SK-N-SH (cell line): ENCODE data around the gene ZNF197. TPM values are rescaled to one million over a fixed set of nuclear protein-coding genes. Genes with fewer than 3 reads are reported as not detected.
A peak's percentile ranks its signal among the peaks of the same experiment; 100 is the strongest.

ENCODE experiments used
- CTCF ChIA-PET: fragments of 300-600, 350-600 bp; formaldehyde crosslinking; extraction: SDS; loops from one replicate; lab custom pipeline; 2021; lab: Yijun Ruan, JAX
- POLR2A ChIA-PET: fragments of 350-600 bp; sonication (Branson Sonifier 250); formaldehyde crosslinking; extraction: SDS; loops from one replicate; lab custom pipeline; 2020; ENCODE audit warnings: antibody characterized with exemption, inconsistent platforms; lab: Yijun Ruan, JAX
- DNase-seq: peaks from one replicate; pipeline ENCODE4 v3.0.0; 2012
- H2AFZ ChIP-seq: fragments of 200-600 bp; sonication (generic); 2 replicates; pipeline ENCODE4 v1.8.1; 2016; ENCODE audit warnings: antibody characterized with exemption, mild to moderate bottlenecking, low read depth
- H3F3A ChIP-seq: fragments of 200-600 bp; sonication (generic); replicated peaks from 2 replicates; pipeline ENCODE3; 2016; ENCODE audit warnings: antibody characterized with exemption, mild to moderate bottlenecking; ENCODE audit not compliant: insufficient read depth
- H3K27ac ChIP-seq, 2 experiments: fragments of 200-500 bp in 1 of 2; fragments of 200-600 bp in 1 of 2; sonication (Bioruptor generic) in 1 of 2; sonication (generic), shearing (Covaris generic) in 1 of 2; 2 replicates each; pipeline versions ENCODE4 v1.5.1 to v1.6.1; 2014 to 2016; ENCODE audit warnings: low read depth in 2 of 2, inconsistent platforms in 1 of 2, low read length in 1 of 2, mild to moderate bottlenecking in 1 of 2, mixed read lengths in 1 of 2
- H3K27me3 ChIP-seq: fragments of 200-600 bp; sonication (generic), shearing (Covaris generic); 2 replicates; pipeline ENCODE4 v1.6.1; 2016; ENCODE audit warnings: mixed run types; ENCODE audit not compliant: insufficient read depth
- H3K36me3 ChIP-seq, 2 experiments: fragments of 200-500 bp in 1 of 2; fragments of 200-600 bp in 1 of 2; sonication (Bioruptor generic) in 1 of 2; sonication (generic) in 1 of 2; replicated peaks in 1 of 2; 2 replicates each; pipeline versions ENCODE3 to v1.5.1; 2014 to 2016; ENCODE audit warnings: low read length in 1 of 2, mild to moderate bottlenecking in 1 of 2; ENCODE audit not compliant: insufficient read depth in 2 of 2, control insufficient read depth in 1 of 2
- H3K4me1 ChIP-seq, 2 experiments: fragments of 200-500 bp in 1 of 2; fragments of 200-600 bp in 1 of 2; sonication (Bioruptor generic) in 1 of 2; sonication (generic), shearing (Covaris generic) in 1 of 2; 2 replicates each; pipeline versions ENCODE4 v1.5.1 to v1.6.1; 2014 to 2016; ENCODE audit warnings: low read depth in 1 of 2, low read length in 1 of 2, mixed run types in 1 of 2; ENCODE audit not compliant: insufficient read depth in 2 of 2, control insufficient read depth in 1 of 2
- H3K4me2 ChIP-seq: fragments of 200-600 bp; sonication (generic), shearing (Covaris generic); 2 replicates; pipeline ENCODE4 v1.6.1; 2017; ENCODE audit warnings: mixed run types
- H3K4me3 ChIP-seq, 2 experiments: fragments of 200-500 bp in 1 of 2; fragments of 200-600 bp in 1 of 2; sonication (Bioruptor generic) in 1 of 2; sonication (generic), shearing (Covaris generic) in 1 of 2; 2 replicates each; pipeline versions ENCODE4 v1.5.1 to v1.8.1; 2014 to 2016; ENCODE audit warnings: low read depth in 2 of 2, inconsistent platforms in 1 of 2, low read length in 1 of 2, mild to moderate bottlenecking in 1 of 2, mixed read lengths in 1 of 2, moderate library complexity in 1 of 2
- H3K79me2 ChIP-seq: fragments of 200-600 bp; sonication (generic); 2 replicates; pipeline ENCODE4 v1.8.1; 2017; ENCODE audit warnings: mild to moderate bottlenecking; ENCODE audit not compliant: insufficient read depth
- H3K9ac ChIP-seq: fragments of 200-600 bp; sonication (generic); 2 replicates; pipeline ENCODE4 v1.6.1; 2017; ENCODE audit warnings: mixed run types
- H3K9me2 ChIP-seq: fragments of 200-600 bp; sonication (generic); 2 replicates; pipeline ENCODE4 v1.6.1; 2017; ENCODE audit warnings: mixed run types
- H3K9me3 ChIP-seq: fragments of 200-600 bp; sonication (generic); 2 replicates; pipeline ENCODE4 v1.6.1; 2017; ENCODE audit warnings: mixed run types, mild to moderate bottlenecking, moderate library complexity
- H4K20me1 ChIP-seq: fragments of 200-600 bp; sonication (generic); 2 replicates; pipeline ENCODE4 v1.6.1; 2017; ENCODE audit warnings: mild to moderate bottlenecking, mixed run types; ENCODE audit not compliant: insufficient read depth
- ELF1 ChIP-seq: IDR thresholded peaks from 2 replicates; pipeline ENCODE4 v1.4.0; 2012
- FOSL2 ChIP-seq: IDR thresholded peaks from 2 replicates; pipeline ENCODE4 v1.4.0; 2012; ENCODE audit warnings: low read depth, mild to moderate bottlenecking, moderate library complexity, borderline replicate concordance
- FOXJ3 ChIP-seq: sonication (generic); formaldehyde crosslinking; IDR thresholded peaks from 2 replicates; pipeline ENCODE4 v1.5.1; 2020; ENCODE audit warnings: mild to moderate bottlenecking, missing genetic modification reagents
- GABPA ChIP-seq: IDR thresholded peaks from 2 replicates; pipeline ENCODE4 v1.4.0; 2012; ENCODE audit warnings: low read depth, mild to moderate bottlenecking
- JUND ChIP-seq: IDR thresholded peaks from 2 replicates; pipeline ENCODE4 v1.4.0; 2012
- MXI1 ChIP-seq: IDR thresholded peaks from 2 replicates; pipeline ENCODE4 v1.6.1; 2012; ENCODE audit warnings: mild to moderate bottlenecking, low read depth, low read length, improper control_type of control experiment
- NFIC ChIP-seq: IDR thresholded peaks from 2 replicates; pipeline ENCODE4 v1.4.0; 2012; ENCODE audit warnings: borderline replicate concordance
- NRF1 ChIP-seq: IDR thresholded peaks from 2 replicates; pipeline ENCODE4 v1.6.1; 2012; ENCODE audit warnings: low read depth, mild to moderate bottlenecking, low read length
- RCOR1 ChIP-seq: fragments of 150-350 bp; IDR thresholded peaks from 2 replicates; pipeline ENCODE4 v1.6.1; 2017; ENCODE audit warnings: antibody characterized with exemption, low read length
- RFX5 ChIP-seq: IDR thresholded peaks from 2 replicates; pipeline ENCODE4 v1.6.1; 2012; ENCODE audit warnings: mild to moderate bottlenecking, improper control_type of control experiment, low read length
- SIN3A ChIP-seq: IDR thresholded peaks from 2 replicates; pipeline ENCODE4 v1.6.1; 2012; ENCODE audit warnings: low read depth, mild to moderate bottlenecking, low read length, moderate library complexity, borderline replicate concordance
- SMC3 ChIP-seq: IDR thresholded peaks from 2 replicates; pipeline ENCODE4 v1.6.1; 2012; ENCODE audit warnings: low read depth, low read length, improper control_type of control experiment
- TAF1 ChIP-seq: IDR thresholded peaks from 2 replicates; pipeline ENCODE4 v1.6.1; 2012; ENCODE audit warnings: low read depth, mild to moderate bottlenecking, low read length, moderate library complexity, borderline replicate concordance
- TEAD4 ChIP-seq: IDR thresholded peaks from 2 replicates; pipeline ENCODE4 v1.4.0; 2012; ENCODE audit warnings: mild to moderate bottlenecking, borderline replicate concordance; ENCODE audit not compliant: insufficient read depth
- USF2 ChIP-seq: fragments of 150-350 bp; IDR thresholded peaks from 2 replicates; pipeline ENCODE4 v1.6.1; 2017; ENCODE audit warnings: antibody characterized with exemption, low read length, low read depth, borderline replicate concordance
- WGBS: methylation state at CpG from one replicate; pipeline ENCODE4 v1.1.6; 2017; ENCODE audit warnings: low lambda C conversion rate; 5-methylcytosine and 5-hydroxymethylcytosine counted together
- polyA plus RNA-seq, 3 experiments: library from polyadenylated mRNA; depleted of rRNA; stranded (reverse); fragments of >200 nt; gene quantifications; 2 replicates each; pipeline ENCODE4 v1.2.3, GENCODE V29; 2012
- TF ChIP-seq, protein P1 (sequence below): IDR thresholded peaks from 2 replicates; pipeline ENCODE4 v1.4.0; 2012; ENCODE audit warnings: low read depth
- TF ChIP-seq, protein P2 (sequence below): fragments of 150-350 bp; IDR thresholded peaks from 2 replicates; pipeline ENCODE4 v1.6.1; 2016; ENCODE audit warnings: mild to moderate bottlenecking, low read depth, low read length

ZNF197 gene
- polyA plus RNA-seq, 1 of the 3 experiments (the other 2 are of a cell fraction) = 4.3 TPM

DNA sequence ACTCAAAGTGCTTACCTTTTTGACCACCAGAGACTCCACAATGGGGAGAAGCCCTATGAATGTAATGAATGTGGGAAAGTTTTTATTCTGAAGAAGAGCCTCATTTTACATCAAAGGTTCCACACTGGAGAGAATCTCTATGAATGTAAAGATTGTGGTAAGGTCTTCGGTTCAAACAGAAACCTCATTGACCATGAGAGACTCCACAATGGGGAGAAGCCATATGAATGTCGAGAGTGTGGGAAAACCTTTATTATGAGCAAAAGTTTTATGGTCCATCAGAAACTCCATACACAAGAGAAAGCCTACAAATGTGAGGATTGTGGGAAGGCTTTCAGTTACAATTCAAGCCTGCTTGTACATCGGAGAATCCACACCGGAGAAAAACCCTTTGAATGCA, 18.2 kb downstream of the ZNF197 start (continued):
- TF ChIP-seq USF2 (no peak), NRF1 (no peak), GABPA (no peak), SIN3A (no peak)
- TF ChIP-seq, protein P1, sequence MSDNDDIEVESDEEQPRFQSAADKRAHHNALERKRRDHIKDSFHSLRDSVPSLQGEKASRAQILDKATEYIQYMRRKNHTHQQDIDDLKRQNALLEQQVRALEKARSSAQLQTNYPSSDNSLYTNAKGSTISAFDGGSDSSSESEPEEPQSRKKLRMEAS = no peak

DNA sequence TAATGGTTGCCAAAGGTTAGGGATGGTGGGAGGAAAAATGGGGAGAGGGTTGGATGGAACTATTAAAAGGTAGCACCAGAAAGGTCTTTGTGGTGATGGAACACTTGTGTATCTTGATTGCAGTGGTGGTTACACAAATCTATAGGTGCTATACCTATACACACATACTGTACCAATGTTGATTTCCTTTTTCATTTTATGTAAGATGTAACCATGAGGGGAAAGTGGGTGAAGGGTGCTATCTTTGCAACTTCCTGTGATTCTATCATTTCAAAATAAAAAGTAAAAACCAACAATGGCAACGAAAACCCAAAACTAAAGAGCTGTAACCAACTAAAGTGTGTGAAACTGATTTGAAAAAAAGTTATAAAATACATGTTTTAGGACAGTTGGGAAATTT, 22.9 kb downstream of the ZNF197 start:
- Histone ChIP-seq H3K36me3 (peaks cover 49 to 57% of the 10 kb centered on the region in 2 experiments), H3K9me3 (peaks cover 12% of the 10 kb centered on the region), H3K4me3 (peak overlapping the region in 1 of 2 experiments; percentile 93; a peak in 2 of 4 replicates)
- CTCF ChIA-PET = interaction anchor here (1.4 kb wide), 1 partner anchor 21 kb away, joined by 3 read pairs; no protein-coding TSS in a partner anchor
- TF ChIP-seq GABPA (no peak), JUND (no peak), TEAD4 (no peak), NRF1 (no peak), SMC3 (no peak), SIN3A (no peak), NFIC (no peak), ELF1 (no peak), FOSL2 (no peak), FOXJ3 (CRISPR knock-in tag) (no peak), MXI1 (no peak), TAF1 (no peak), RCOR1 (no peak), USF2 (no peak), RFX5 (no peak)
- TF ChIP-seq, protein P2, sequence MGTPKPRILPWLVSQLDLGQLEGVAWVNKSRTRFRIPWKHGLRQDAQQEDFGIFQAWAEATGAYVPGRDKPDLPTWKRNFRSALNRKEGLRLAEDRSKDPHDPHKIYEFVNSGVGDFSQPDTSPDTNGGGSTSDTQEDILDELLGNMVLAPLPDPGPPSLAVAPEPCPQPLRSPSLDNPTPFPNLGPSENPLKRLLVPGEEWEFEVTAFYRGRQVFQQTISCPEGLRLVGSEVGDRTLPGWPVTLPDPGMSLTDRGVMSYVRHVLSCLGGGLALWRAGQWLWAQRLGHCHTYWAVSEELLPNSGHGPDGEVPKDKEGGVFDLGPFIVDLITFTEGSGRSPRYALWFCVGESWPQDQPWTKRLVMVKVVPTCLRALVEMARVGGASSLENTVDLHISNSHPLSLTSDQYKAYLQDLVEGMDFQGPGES = no peak
- TF ChIP-seq, all 33 proteins: peak for 0
- DNase-seq = no peak
- peak overlapping the region; percentile 99 for H2AFZ ChIP-seq
- peaks cover 43% of the 10 kb centered on the region for H3K79me2 ChIP-seq
- no peaks in the 10 kb centered on the region for H3K9me2 ChIP-seq
- H3K4me2 ChIP-seq = peak overlapping the region; percentile 84
- no peaks in the 10 kb centered on the region for H4K20me1 ChIP-seq
- H3K9ac ChIP-seq = no peak overlapping the region
- POLR2A ChIA-PET = interaction anchor here (1.2 to 1.3 kb wide), 5 partner anchors 23 to 310 kb away, joined by 3 to 16 read pairs (median 6); partner anchors contain the start of genes TCAIM, ZNF197 and ZNF660
- peak overlapping the region; percentile 69 to 89; a peak in 2 of 4 replicates for H3K27ac ChIP-seq
- no peaks in the 10 kb centered on the region for H3K27me3 ChIP-seq
- no peaks in the 10 kb centered on the region; a peak in 2 of 4 replicates for H3K4me1 ChIP-seq
- peaks cover 12% of the 10 kb centered on the region for H3F3A ChIP-seq
- WGBS = 100% methylated on average over 1 of the region's 1 CpG
